Kidney glomerular epithelial cell (primary cell): Measurements from ENCODE around the gene CMIP.
"Not testable (repeated sequence)": the region's sequence is repeated elsewhere in the genome, so short reads cannot be mapped to it uniquely, and the experiment has no call there.

Experiments used
- DNase-seq: peaks from one replicate; lab custom pipeline; 2025; lab: John Stamatoyannopoulos, UW

Gene CMIP

GRCh38 chr16:81444448-81445121 is at the start of gene CMIP:
CMIP (plus strand) TSS chr16:81444808.
- DNase-seq, result peak; percentile 54

- DNase-seq, result no peak
These were observed 49.5 kb upstream of the CMIP start for GRCh38 chr16:81394966-81395655.

- no peak for DNase-seq
These were observed 47.3 kb upstream of the CMIP start for GRCh38 chr16:81397058-81397878.

- no peak for DNase-seq
These were observed 46.6 kb upstream of the CMIP start for GRCh38 chr16:81397879-81398520.

- no peak for DNase-seq
These were observed 44.7 kb upstream of the CMIP start for GRCh38 chr16:81399909-81400308.

- no peak for DNase-seq
These were observed 43.3 kb upstream of the CMIP start for GRCh38 chr16:81401035-81401950.

GRCh38 chr16:81403208-81403600 is 41.4 kb upstream of the CMIP start:
- DNase-seq, result no peak

GRCh38 chr16:81403601-81404391 is 40.8 kb upstream of the CMIP start:
- DNase-seq, result peak; percentile 62

GRCh38 chr16:81405002-81405401 is 39.6 kb upstream of the CMIP start:
- not testable (repeated sequence) for DNase-seq

GRCh38 chr16:81405702-81406113 is 38.9 kb upstream of the CMIP start:
- peak; percentile 97 for DNase-seq

GRCh38 chr16:81408409-81408950 is 36.1 kb upstream of the CMIP start:
- DNase-seq, result no peak

GRCh38 chr16:81409016-81409556 is 35.5 kb upstream of the CMIP start:
- no peak for DNase-seq

- no peak for DNase-seq
These were observed 33.8 kb upstream of the CMIP start for GRCh38 chr16:81410643-81411293.

- no peak for DNase-seq
These were observed 31.2 kb upstream of the CMIP start for GRCh38 chr16:81413245-81413990.

- no peak for DNase-seq
These were observed 28.9 kb upstream of the CMIP start for GRCh38 chr16:81415751-81416150.

- DNase-seq, result no peak
These were observed 27.9 kb upstream of the CMIP start for GRCh38 chr16:81416749-81417148.

GRCh38 chr16:81417210-81417609 is 27.4 kb upstream of the CMIP start:
- no peak for DNase-seq

- no peak for DNase-seq
These were observed 24.8 kb upstream of the CMIP start for GRCh38 chr16:81419806-81420205.

GRCh38 chr16:81421126-81421525 is 23.5 kb upstream of the CMIP start:
- DNase-seq, result no peak
